CD4-positive, alpha-beta T cell treated with Interleukin-17A for 1 hour (primary cell): ENCODE results near the gene C1orf105.

Source experiments
- DNase-seq: peaks from one replicate; pipeline ENCODE4 v3.0.0-alpha.2; 2020

Gene C1orf105

DNA sequence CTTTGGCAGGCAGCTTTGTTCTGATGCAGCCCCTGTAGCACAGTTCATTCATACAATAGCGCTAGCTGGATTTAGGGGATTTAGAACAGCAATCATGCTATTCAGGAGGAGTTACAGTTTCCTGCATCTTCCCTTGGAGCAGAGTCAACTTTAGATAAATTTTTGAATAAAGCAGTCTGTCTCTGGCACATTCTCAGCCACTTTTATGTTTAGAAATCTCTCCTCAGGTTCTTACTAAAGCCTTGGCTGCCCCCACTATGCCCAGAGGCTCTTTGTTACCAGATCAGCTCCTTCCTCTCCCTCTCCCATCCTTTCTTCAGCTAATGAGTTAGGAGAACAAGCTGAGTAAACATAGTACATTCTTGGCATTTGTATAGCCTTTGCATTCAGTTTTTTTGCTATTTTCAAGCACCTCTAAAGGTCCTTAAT is 40.4 kb downstream of the C1orf105 start:
- DNase-seq = no peak

GRCh38 chr1:172465617-172466016 is 45.1 kb downstream of the C1orf105 start:
- no peak for DNase-seq

DNA sequence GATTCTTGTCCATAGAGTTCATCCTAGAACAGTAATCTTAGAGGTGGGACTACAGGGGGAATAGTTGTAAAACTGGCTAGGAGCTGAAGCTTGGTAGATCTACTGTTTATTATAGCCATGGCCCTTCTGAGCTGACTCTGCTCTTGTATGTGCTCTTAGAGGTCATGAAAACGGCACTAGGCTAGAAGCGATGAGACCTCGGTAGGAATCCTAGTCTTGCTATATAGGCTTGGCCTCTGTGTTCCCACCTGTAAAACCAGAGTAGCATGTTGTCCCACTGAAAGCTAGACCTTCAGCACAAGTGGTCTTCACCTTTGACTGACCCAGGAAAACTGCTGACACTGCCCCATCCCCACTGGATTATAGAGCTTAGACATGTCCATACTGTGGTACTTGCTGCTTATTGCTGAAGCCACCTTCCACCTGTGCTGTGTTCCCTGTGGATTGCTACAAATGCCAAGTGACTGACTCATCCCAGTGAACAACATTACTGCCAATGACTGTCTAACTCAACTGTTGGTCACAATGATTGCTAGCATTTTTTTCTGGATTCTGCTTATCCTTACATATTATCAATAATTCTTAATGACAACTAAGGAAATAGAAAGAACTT is 46.4 kb downstream of the C1orf105 start:
- DNase-seq = no peak

DNA sequence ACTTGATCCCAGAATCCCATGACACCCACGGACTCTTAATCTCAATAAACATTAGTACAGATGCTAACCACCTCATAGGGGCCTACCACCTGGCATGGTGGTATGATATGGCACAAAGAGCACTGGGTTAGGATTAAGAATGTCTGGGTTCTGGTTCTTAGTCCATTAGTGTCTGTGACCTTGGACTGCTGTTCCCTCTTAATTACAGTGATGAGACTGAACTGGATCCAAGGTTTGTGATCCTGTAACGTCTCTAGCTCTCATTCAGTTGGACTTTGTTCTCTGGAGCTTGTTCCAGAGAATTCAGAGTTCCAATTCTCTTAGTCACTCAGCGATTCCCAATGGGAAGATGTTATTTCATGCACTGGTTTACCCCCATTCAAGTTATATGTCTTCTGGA is 47.0 kb downstream of the C1orf105 start:
- no peak for DNase-seq

DNA sequence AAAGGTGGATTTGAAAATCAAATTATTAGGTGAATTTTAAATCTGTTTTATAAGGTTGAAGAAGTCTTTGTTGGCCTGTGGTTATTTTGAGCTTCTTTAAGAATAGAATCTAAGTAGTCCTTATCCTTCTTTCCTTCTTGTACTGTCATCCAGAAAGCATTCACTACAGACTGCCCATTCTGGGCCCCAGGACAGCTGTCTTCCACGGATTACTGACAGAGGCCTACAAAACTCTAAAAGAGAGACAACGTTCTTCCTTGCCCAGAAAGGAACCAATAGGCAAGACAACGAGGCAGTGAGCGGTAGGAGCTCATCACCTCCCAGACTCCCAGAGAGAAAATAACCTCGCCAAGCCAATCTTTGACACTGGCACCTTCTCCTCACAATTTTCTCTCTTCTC is 47.8 kb downstream of the C1orf105 start:
- DNase-seq = no peak

DNA sequence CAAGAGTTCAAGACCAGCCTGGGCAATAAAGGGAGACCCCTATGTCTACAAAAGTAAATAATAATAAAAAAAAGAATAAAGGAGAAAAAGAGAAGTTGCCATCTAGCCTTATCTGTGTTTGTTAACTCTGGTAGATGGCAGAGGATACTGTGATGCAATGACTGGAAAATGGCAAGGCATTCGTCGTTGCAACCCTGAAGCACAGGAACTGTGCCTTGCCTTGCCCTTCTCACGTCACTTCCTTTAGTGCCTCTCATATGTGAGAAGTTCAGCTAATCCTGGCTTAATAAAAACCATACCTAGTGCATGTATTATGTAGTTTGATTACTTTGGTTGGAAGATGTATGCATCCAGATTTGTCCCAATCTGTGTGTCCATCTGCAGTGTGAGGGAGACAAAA is 49.2 kb downstream of the C1orf105 start:
- DNase-seq = no peak

DNA sequence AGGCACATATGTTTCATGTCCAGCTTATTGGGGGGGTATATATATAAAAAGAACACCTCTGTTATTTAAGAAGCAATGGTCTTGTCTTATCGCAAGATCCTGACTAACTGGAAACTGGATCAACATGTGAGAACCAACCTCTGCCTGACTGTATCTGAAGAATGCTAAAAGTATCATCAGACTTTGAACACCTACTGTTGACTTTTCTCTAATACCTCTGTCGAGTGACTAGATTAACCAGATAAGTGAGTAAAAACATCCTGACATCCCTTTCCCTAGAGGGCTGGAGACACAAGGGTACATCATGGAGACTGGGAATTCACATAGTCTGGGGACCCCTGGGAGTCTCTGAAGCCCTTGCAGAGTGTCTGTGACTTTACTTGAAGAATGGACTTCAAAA is 49.7 kb downstream of the C1orf105 start:
- DNase-seq = no peak

DNA sequence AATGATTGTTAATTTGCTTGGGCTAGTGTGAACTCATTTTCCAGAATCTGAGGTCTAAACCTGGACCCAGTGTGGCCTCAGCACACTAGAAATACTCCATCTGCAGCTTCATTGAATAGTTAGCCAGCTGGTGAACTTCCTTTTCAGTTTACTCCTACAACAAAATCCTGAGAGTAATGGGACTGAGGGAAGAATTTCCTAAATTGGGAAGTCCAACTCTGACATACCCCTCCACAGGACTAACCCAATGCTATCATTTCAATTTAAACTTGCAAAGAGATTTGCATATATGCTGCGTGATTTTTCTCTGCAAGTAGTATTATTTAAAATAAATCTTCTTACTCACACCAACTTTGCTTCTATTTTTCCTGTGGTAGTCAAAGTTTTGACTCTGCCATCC is 51.2 kb downstream of the C1orf105 start:
- DNase-seq = no peak

DNA sequence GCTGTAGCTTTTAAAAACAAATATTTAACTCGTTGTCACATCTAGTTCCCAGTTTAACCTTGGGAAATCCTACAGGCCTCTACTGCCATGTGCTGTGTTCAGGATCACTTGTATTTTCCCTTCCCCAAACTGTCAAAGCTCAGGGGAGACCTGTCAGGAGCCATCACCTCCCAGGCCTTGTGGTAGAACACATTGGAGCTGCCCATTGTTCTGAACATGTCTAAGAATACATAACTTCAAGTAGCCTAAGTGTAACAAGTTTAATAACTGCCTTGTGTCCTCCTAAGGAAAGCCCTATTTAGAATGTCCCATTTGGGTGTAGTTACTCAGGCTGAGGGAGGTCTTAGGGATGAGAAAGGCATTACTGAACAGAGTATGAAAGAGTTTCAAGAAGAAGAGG is 52.0 kb downstream of the C1orf105 start:
- no peak for DNase-seq

DNA sequence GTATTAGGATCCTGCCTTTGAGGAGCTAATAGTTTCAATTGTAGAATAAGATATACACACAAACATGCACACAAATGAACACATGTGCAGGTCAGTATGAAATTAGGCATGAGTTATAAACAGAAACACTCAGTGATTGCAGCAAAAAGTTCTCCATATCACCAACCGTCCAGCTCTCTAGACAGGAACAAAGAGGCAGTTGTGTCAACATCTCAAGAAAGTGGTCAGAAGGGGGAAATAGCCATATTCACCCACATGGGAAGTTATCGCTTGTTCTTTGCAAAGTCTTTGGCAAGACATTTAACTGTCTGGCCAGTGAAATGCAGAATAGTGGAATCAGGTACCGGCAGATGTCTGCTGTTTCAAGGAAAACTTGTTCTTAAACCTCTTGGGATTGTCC is 52.8 kb downstream of the C1orf105 start:
- no peak for DNase-seq

DNA sequence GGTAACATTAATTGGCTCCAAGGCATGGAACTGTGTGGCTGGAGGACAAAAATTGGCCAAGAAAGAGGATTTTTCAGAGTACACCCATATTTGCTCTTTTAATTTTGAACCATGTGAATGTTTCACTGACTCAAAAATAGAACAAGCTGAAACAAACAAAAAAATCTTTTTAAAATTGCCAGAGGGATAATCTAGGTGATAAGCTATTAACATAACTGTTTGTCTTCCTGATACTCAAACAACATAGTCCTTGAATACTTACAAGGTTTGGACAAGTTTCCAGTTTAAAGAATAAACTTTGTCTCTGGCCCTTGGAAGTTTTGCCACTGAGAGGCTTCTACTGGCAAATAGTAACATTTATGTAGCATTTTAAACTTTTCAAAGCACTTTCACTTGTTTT is 53.4 kb downstream of the C1orf105 start:
- DNase-seq = no peak

- no peak for DNase-seq
Measured at GRCh38 chr1:172476218-172476811, 55.8 kb downstream of the C1orf105 start.

GRCh38 chr1:172477216-172477615 is 56.7 kb downstream of the C1orf105 start:
- no peak for DNase-seq

DNA sequence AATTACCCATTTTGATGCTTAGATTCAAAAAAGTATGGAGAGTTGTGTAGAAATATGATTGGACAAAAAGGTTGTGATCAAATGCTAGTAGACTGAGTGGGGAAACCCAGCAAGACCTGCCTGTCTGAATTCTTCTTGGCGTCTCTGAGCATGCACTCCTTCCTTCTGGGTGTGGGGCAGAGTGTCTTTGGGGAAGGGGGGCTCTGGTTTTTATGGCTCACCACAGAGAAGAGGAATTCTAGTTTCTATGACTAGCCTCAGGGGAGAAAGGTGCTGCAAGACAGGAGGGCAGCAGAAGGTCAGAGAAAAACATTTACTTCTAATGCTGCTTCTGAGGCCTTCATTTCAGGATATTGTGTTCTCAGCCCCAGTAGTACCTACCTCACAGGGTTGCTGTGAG is 57.3 kb downstream of the C1orf105 start:
- no peak for DNase-seq

- DNase-seq = no peak
Measured at GRCh38 chr1:172478485-172478884, 58.0 kb downstream of the C1orf105 start.

DNA sequence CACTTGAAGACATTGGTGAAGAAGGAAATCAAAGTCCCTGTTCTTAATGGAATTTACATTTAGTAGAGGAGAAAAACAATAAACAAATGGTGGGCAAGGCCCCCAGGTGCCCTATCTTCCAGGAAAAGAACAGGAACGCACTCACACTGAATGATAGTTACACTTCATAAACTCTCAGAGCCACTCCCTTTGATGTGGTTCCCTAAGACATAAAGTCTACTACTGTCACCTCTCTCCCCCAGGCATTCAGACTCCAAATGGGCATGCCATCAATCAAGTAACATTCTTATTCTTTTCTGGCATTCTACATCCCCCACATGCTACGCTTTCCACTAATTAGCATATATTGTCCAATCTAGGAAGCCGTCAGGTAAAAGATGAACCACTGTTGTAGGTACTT is 59.9 kb downstream of the C1orf105 start:
- no peak for DNase-seq

GRCh38 chr1:172482044-172482443 is 61.6 kb downstream of the C1orf105 start:
- no peak for DNase-seq

- DNase-seq = no peak
Measured at GRCh38 chr1:172483448-172483847, 63.0 kb downstream of the C1orf105 start.

- no peak for DNase-seq
Measured at GRCh38 chr1:172484252-172484651, 63.8 kb downstream of the C1orf105 start.

GRCh38 chr1:172485626-172486025 is 65.1 kb downstream of the C1orf105 start:
- DNase-seq = no peak

DNA sequence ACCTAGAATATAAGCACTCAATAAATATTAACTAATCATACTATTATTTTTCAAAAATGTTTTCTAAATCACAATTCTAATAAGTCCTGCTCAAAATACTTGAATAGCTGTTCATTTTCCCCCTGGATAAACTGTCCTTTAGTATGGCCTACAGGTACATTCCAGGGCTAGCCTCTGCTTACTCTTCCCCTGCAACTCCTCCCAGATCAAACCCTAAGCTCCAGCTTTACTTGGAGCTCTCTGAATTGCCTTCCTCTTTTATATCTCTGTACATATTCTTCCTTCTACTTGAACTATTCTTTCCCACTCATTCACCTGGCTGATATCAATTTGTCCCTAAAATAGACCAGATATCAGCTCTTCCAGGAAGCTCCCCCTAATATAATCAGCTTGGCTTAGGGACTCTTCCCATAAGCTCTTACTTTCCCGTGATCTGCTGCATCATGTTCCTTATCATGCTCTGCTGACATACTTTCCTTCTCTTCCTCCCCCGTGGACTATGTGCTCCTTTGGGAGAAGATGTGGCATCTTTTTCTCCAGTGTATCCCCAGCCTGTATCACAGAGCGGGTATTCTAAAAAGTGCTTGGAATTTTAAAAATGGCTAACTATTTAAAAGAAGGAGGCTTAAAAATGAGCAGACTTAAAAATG is 66.4 kb downstream of the C1orf105 start:
- no peak for DNase-seq

GRCh38 chr1:172487550-172487949 is 67.1 kb downstream of the C1orf105 start:
- DNase-seq = no peak

DNA sequence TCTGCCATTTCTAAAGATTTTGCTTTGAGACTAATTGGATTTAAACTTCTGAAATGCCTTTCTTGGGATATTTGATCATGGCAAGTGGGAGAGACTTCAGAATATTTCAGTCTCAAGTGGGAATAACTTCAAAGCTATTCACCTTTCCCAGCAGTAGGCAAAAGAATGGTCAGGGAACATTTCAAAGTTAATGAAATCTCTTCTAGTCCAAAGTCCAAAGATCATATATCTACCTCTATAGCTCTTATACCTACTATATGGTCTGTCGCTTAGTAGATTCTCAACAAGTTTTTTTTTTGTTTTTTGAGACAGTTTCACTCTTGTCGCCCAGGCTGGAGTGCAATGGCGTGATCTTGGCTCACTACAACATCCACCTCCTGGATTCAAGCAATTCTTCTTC is 67.9 kb downstream of the C1orf105 start:
- DNase-seq = no peak

GRCh38 chr1:172489847-172490246 is 69.4 kb downstream of the C1orf105 start:
- DNase-seq = no peak

GRCh38 chr1:172492421-172492820 is 71.9 kb downstream of the C1orf105 start:
- DNase-seq = no peak
